GM11168 (cell line): ENCODE measurements around the gene SLC22A5.

Experiments
- in situ Hi-C: fragments of 300-500 bp; cut with MboI; formaldehyde crosslinking; loops from one replicate; pipeline ENCODE4 v1.12.0; 2022; ENCODE audit warnings: low sequenced_read_pairs; ENCODE audit not compliant: unreplicated experiment

The SLC22A5 gene

DNA sequence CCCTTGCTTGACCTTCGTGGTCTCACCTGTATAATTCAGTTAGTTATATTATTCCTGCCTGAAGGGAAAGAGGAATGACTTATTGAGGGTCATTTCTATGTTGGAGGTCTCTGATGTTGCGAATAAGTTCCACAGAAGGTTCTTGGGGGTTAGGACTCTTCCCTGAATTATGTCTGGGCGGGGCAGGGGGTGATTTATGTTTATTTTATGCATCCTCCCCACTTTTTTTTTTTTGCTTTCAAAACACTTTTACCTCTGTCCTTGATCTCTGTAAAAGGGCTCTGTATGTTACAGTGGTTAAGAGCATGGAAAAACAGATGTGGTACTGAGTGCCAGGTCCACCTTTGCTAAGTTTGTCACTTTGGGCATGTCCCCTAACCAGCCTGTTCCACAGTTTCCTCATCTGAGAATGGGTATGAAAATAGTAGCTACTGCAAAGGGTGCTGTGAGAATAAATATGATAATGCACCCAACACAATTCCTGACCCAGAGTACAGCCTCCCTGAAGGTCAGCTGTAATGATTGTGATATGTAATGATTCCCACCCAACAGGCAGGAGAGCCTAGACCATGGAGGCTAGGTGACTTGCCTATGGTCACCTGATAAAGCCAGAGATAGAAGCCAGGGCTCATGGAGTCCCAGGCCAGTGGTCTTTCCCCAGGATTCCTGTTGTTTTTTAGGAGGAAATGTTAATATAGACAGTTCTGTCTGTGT lies 54.8 kb downstream of the SLC22A5 start:
- in situ Hi-C loops, result no loop called here

DNA sequence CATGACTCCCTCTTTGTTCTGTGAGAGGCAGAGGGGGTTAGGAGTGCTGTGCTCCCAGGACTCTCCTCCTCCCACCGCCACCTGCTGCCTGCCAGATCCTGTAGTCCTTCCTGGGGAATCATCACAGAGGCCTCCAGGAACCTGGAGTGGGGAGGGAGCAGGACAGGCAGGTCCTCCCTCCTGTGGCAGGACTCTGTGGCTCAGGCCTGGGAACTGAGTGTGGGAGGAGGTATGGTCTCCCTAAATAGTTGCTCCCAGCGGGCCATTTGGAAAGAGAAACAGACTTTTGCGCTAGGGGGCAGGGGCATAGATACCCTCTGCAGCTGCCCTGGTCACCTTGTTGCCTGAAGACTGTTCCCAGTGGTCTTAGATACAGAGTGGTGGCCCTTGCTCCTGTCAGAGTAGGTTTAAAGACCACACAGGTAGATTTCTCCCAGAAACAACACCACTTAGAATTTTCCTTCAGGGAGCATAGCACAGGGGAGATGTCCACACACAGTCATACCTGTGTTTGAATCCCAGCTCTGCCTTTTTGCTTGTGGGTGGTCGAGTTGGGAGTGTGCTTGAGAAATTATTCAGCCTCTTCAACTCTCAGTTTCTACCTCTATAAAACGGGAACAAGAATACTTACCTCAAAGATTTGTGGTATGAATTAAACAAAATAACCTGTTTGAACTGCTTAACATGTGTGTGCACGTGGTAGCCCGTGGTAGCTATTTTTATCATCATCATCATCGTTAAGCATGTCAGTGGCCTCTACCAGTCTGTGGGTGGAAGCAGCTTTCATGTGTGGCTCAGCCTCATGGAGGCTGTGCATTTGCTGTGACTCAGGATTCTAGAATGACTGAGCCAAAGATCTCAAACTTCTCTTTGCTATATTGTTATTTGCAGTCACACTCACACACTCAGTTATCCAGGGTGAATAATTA lies 55.8 kb downstream of the SLC22A5 start:
- in situ Hi-C loops, result no loop called here

DNA sequence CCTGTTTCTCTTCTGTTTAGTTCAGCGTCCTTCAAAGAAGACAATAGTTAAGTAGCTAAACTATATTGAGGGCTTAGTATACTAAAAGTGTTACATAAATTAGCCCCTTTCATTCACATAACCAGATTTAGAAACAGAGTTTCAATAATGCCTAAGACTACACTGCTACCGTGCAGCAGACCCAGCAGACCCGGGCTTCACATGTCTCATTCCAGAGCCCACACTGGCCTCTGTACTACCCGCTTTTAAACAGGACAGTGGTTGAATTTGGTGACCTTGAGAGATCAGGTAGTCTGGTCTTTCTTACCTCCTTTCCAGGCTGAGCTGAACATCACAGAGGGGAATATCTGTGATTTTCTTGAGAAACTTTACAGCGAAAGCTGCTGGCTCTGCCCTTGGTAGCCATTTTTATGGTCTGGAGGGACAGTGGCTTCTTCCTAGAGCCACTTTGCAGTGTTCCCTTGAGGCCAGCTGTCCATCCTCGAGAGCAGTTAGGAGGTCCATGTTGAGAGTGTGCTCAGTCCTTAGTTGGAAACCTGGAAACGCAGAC lies 56.5 kb downstream of the SLC22A5 start:
- in situ Hi-C loops, result no loop called here

DNA sequence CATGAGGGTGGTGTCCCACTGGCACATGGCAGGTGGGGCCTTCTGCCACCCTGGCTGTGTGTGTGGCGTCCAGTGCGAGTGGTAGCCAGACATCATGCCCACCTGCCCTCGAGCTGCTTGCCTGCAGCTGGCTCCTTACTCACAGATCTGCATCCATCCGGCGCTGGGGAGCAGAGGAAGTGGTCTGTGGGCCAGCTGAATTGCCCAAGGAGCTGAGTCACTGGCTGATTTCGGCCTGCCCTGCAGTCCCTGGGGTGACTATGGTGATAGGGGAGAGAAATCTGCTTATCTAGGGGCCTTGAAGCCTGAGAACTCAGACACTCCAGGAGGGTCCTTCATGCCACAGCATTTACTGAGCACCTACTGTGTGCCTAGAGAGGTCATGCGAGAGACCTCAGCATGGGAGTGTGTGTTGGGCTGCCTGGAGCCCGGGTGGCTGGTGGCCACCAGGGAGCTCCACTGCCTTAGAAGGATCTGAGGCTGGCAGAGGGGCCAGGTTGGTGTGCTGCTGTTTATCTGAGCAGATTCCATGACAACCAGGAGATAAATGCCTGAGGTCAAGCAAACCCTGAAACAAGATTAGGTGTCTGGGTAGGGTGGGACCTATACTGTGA lies 57.1 kb downstream of the SLC22A5 start:
- in situ Hi-C loops, result no loop called here

DNA sequence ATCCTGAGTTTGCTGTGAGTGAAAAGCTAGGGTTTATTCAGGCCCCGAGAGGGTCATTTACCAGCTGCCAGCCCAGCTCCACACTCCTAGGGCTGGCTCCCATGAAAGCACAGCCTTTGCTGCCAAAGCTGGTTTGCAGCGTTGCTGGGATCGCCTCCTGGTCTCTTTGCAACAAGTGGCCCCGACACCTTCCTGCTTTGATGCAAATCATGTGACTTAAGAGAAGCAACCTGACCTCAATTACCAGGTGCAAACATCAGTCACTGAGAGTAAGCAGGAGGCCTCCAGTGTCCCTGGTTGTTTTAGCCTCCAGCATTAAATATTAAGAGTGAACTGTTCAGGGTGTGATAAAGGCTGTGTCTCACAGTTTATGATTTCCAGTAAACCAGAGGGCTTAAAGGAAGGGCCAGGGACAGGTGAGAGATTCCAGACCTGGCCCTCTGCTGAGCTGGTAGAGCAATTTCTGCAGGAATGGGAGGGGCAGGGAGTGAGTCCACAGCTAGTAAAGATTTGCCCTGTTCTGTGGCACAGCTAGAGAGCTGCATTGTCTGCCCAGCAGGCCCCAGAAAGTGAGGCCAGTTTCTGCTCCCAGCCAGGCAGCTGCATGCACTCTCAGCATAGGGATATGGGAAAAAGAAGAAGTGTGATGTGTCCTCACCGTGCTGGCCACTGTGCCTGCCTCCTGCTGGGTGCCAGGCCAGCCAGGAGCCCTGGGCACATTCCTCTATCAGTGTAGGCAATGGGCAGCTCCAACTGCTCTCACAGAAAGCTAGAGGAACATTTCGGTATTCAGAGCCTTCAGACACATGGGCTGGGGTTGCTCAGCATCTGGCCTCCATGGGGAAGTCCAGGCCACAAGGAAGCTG lies 58.0 kb downstream of the SLC22A5 start:
- in situ Hi-C loops, result no loop called here

DNA sequence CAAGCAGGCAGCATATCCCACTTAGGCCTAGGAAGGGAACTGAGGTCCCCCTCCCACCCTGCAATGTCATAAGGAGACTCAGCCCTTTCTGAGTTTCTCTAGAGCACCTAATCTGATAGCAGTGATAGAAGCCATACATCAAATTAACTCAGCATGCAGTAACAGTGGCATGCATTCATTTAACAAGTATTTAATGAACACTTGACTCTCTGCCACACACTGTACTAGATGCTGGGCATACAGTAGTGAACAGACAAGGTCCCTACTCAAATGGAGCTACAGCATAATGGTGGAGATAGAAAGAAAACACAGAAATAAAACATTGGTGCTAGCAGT lies 58.6 kb downstream of the SLC22A5 start:
- in situ Hi-C loops, result no loop called here

DNA sequence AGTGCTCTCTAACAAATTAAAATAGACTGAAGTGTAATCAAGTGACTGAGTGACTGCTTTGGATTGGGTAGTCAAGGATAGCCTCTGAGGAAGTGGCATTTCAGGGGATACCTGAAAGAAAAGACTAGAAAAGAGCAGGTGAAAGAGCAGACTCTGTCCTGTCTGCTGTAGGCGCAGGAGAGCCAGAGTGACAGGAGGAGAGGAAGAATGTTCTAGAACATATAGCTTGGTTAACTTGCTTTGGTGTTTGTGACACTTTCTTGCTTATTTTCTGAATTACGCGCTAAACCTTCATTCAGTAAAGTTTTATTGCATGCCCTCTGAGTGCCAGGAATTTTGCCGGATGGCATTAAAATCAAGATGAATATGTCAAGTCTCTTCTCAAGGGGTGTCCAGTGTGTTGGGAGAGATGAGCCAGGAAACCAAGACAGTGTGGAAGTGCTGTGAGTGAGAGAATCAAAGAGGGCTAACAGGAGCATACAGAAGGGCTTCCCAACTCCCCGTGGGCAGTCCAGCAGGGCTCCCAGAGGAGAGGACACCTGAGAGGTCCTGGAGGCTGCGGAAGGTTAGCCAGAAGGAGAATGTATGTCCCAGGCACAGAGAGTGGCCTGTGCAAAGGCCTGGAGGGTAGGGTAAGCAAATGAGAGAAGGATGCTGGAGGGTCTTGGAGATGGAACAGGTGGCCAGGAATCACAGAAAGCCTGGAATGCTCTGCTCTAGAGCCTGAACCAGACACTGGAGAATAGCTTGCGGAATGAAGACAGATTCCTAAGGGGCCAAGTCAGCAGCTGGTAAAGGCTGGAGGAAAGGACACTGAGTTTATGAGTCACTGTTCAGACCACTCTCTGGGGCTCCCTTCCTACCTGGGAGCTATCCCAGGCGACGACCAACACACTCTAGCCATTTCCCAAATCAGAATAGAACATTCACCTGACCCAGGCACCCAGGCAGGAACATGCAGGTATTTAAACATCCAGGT lies 59.3 kb downstream of the SLC22A5 start:
- in situ Hi-C loops, result no loop called here

DNA sequence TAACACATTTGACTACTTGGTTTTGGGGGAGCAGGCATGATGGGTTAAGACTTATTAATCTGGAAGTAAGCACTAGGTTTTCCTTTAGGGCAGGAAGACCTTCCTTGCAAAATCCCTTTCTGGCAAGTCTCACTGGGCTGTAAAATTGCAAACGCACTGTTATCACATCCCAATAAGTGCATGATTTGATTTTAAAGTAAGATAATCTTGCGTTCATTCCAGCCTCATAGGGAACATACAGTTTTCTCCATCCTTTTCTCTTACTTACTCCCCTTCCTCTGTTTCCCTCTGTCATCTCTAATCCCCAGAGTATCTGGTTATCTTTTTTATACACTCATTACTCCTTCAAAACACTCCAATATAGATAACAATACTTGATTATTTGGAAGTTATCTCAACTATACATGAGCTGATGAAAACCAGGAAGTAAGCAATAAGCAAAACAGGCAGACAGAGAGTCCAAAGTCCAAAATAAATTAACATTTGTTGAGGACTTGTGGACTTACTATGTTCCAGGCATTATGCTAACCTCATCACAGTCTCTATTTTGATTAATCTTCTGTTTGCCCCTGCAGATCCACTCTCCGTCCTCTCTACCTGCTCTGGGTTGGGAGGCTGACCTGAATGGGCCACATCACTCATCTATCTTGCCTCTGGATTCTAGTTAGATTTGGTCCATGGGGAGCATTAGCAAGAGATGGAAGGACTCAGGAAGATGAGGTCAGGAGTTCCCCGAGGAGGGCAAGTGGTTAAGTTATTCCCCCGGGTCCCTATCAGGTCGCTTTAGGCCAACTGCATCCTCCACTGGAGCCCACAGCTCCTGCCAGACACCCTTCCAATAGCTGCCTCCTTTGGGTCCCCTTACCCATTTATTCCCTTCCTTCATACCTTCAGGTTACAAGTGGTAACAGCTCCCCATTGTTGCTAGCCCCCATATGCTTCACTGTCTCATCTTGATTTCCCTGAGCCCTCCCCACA lies 60.2 kb downstream of the SLC22A5 start:
- in situ Hi-C loops, result no loop called here

DNA sequence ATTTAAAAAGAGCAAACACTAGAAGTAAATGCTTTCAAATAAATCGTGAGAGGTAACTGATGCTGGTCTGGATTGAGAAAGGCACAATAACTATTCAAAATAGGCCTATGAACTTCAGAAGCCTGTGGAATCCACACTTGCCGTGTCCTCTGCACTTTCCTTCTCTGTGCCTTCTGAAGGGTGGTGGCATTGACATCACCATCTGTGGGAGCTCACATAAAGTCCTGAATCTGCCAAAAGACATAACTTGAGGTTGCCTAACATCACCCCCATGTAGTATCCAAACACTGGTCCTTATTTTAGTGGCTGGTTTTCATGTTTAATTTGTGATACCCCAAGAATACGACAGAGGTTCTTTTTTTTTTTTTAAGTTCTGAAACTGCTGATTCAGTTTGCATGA lies 61.2 kb downstream of the SLC22A5 start:
- in situ Hi-C loops, result no loop called here

DNA sequence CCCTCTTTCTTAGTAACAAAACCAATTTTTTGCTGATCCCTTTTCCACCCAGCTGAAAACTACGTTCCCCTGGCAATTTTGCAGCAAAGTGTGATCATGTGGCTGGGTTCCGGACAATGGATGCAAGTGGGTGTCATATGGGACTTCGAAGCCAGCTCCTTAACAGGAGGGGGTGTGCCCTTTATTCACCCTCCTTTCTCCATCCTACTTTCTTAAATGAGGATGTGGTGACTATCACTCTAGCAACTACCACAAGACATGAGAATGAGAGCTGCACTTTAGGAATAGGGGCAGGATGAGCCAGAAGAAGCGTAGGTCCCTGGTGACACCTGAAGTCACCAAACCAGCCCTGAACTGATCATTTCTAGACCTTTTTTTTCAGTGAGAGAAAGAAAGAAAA lies 62.1 kb downstream of the SLC22A5 start:
- in situ Hi-C loops, result no loop called here

DNA sequence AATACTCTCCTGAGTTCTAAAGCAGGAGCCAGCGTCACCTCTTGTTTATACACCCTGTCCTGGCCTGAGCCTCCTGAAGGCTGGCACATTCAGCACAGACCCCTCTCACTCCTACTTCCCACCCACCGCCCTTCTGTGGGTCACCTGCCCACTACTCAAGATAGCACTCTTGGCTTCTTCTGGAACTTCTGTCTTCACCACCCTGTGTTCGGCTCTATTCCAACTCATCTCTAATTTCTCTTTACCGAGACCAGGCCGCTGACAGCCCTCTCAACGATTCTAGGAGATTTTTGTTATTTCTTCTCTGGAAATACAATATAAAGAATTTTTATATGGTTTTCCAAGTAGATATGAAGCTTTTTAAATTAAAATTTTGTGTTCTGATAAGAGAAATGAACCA lies 63.6 kb downstream of the SLC22A5 start:
- in situ Hi-C loops, result no loop called here

DNA sequence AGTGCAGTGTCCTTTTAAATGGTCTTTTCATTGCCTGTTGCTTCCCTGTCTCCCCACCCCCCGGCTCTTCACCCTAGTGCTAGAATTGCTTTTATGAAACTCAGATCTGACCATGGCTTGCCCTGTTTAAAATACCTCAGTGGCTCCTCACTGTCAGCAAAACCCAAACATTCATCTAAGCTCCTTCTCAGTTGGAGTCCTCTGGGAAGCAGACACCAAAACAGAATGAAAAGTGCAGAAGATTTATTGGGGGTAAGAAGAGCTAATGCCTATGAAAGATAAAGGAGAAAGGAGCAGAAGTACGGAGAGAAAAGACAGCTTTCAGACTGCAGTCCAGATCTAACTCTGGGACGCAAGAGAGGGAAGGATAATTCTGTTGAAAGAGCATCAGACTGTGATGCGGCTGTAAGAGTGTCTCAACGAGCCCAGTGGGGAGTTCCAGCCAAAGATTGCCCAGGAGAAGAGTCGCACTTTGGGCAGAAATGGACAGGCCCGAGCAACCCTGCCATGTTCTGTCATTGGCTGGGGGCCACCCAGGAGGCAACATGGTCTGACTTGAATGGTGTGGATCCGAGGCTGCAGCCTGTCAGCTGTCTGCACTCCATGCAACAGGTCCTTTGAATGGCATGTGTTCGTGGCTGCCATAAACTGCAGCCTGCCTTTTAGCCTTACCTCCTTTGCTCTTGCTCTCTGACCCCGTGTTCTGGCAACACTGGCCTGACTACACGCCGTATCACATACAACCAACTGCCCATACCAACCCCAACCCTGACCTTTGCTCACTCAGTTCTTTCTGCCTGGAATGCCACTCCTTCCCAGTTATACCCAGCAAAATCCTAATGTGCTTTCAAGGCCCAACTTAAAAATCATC lies 65.1 kb downstream of the SLC22A5 start:
- in situ Hi-C loops, result no loop called here

DNA sequence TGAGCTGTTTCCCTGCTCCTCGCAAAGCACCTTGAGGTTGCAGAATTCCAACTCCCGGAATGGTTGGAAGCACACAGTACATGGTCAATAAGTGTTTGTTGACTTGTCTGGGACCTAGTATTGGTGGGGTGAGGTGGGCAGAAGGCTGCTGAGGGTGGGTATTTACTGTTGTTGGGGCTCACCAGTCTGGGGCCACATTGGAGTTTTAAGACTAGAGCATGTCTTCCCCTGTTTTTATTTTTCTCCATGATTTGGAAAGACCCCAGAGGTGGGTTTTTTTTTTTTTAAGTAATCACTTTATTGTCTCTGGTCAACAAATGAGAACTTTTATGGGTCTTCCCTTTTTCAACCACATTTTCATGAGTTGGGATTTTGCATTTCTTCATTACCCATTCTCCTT lies 65.9 kb downstream of the SLC22A5 start:
- in situ Hi-C loops, result no loop called here

DNA sequence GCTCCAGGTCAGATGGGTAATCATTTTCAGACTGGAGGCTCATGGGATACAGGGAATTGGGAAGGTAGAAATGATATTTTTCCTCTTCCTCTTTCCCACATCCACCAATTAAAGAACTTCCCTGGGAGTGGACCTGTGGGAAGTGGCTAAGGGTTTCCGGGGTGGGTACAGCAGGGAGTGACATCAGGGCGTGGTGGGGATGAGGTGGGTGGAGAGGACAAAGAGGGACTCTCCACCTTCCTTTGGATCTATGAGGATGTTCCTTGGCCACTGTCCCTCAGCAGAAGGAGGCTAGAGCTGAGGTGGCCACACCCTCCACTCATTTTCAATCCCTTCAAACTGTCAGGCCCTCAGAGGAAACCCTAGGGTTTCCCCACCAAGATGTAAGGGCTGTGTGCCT lies 66.4 kb downstream of the SLC22A5 start:
- in situ Hi-C loops, result no loop called here

DNA sequence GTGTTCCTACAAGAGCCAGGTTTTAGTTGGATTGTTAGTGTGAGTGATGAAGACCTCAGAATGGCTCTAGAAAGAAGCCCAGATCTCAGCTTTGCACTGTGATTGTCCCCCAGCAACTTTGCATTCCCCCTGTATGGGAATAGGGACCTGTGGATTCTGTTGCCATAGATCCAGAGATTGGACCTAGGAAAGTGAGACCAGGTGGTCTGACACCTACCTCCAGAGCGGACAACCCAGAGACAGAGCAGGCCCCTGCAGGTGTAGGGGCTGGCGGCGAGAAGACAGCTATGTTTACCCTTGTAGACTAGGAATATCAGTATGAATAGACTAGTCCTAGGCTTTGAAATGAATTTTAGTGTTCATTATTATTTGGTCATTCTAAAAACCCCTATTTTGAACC lies 67.4 kb downstream of the SLC22A5 start:
- in situ Hi-C loops, result no loop called here

DNA sequence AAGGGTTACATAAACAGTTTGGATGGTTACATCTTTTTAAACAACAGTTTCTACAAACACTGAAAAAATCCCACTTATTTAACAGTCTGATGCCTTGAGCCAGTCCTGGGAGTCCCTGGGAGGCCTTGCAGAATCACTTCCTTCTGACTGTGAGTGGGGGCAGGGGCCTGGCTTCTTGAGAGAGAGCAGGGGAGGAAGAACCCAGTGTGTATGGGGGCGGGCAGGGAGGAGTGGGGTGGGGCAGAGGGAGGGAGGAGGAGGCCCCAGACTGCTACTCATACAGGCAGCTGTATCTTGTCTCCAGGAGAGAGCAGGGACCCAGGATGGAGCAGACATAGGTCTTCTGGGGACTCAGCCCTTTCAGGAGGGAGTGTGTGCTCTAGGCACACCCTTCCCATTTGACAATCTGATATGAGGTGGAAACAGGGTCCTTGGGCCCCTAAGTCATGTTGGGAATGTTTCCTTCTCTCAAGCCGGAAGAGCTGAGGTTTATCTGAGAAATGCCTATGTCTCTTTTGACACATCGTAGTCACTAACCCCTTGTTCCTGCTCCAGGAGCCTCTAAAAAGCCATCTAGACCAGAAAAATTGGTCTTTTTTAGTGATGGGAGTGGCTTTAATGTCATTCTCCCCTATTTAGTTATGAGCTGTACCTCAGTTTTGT lies 68.2 kb downstream of the SLC22A5 start:
- in situ Hi-C loops, result no loop called here
